Measurements from ENCODE around the gene EGF. TPM values are rescaled to one million over a fixed set of nuclear protein-coding genes. Genes with fewer than 3 reads are reported as not detected.

The EGF gene
- total RNA-seq, 1 donor from 2014 or later: not detected

DNA sequence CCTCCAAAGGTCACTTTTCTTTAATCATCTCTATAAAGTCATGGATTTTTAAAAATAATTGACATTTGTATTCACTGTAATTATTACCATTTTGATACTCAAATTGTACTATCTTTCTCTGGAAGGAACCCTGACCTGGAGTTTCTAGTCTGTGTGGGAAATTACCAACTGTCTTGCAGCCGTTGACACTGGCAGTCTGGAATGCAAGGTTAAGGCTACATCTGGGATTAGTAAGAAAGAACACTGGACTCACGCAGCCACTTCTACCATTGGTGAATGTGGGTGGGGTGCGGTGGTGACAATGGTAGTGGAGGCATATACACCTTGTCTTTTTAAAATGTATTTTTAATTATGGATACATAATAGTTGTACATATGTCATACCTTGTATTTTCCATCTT, 40.9 kb downstream of the EGF start:
- Mint-ChIP-seq H3K4me3 (ENCODE audit: unreplicated experiment) (no peak overlapping the region), H3K9me3 (ENCODE audit: unreplicated experiment) (peaks cover 2% of the 10 kb centered on the region), H3K27me3 (ENCODE audit: unreplicated experiment) (no peaks in the 10 kb centered on the region), H3K4me1 (ENCODE audit: low read depth, unreplicated experiment) (no peaks in the 10 kb centered on the region), H3K27ac (ENCODE audit: unreplicated experiment) (no peak overlapping the region), H3K36me3 (ENCODE audit: unreplicated experiment) (no peaks in the 10 kb centered on the region)
- TF ChIP-seq, protein P1, sequence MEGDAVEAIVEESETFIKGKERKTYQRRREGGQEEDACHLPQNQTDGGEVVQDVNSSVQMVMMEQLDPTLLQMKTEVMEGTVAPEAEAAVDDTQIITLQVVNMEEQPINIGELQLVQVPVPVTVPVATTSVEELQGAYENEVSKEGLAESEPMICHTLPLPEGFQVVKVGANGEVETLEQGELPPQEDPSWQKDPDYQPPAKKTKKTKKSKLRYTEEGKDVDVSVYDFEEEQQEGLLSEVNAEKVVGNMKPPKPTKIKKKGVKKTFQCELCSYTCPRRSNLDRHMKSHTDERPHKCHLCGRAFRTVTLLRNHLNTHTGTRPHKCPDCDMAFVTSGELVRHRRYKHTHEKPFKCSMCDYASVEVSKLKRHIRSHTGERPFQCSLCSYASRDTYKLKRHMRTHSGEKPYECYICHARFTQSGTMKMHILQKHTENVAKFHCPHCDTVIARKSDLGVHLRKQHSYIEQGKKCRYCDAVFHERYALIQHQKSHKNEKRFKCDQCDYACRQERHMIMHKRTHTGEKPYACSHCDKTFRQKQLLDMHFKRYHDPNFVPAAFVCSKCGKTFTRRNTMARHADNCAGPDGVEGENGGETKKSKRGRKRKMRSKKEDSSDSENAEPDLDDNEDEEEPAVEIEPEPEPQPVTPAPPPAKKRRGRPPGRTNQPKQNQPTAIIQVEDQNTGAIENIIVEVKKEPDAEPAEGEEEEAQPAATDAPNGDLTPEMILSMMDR (IDR thresholded peaks at IDR 0.05; ENCODE audit: partially characterized antibody, unreplicated experiment): no peak
- no peak for DNase-seq

DNA sequence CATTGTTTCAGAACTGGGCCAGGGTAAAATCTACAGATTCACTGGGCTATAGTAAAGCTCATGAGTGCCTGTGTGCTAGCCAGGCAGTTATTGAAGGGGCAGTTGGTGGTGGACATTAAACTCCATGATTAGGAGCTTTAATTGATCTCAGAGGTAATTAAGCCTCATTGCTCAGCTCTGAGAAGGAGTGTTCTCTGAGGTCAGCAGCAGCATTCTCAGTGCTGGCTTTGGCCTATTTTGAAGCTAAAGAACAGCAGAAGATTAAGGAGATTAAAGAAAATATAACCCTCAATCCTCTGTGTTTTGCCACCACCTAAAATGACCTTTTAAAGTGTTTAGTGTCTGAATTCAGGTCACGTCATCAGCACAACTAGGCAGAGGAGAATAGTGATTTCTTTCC, 42.5 kb downstream of the EGF start:
- H3K27ac Mint-ChIP-seq (ENCODE audit: unreplicated experiment): no peak overlapping the region
- no peak for DNase-seq
- no peaks in the 10 kb centered on the region for H3K27me3 Mint-ChIP-seq (ENCODE audit: unreplicated experiment)
- no peaks in the 10 kb centered on the region for H3K4me1 Mint-ChIP-seq (ENCODE audit: low read depth, unreplicated experiment)
- peaks cover 3% of the 10 kb centered on the region for H3K9me3 Mint-ChIP-seq (ENCODE audit: unreplicated experiment)
- no peaks in the 10 kb centered on the region for H3K36me3 Mint-ChIP-seq (ENCODE audit: unreplicated experiment)
- TF ChIP-seq, protein P1 (IDR thresholded peaks at IDR 0.05; ENCODE audit: partially characterized antibody, unreplicated experiment): no peak
- no peak overlapping the region for H3K4me3 Mint-ChIP-seq (ENCODE audit: unreplicated experiment)

DNA sequence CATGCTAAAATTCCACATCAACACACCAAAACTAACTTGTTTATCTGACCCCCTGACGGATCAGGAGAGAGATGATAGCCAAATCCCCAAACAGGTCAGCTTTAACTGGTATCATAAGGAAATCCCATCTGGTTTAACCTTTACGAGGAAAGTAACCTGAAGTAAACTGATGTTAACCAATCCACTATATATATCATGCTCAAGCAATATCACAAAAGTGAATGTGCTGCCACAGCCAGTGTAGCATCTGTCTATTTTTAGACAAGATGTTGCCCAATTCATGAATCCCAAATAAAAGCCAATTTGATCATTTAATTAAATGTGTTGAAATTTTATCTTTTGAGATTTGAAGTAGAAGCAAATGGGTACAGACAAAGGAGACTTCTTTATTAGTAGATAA, 44.5 kb downstream of the EGF start:
- no peak overlapping the region for H3K27ac Mint-ChIP-seq (ENCODE audit: unreplicated experiment)
- no peaks in the 10 kb centered on the region for H3K27me3 Mint-ChIP-seq (ENCODE audit: unreplicated experiment)
- DNase-seq: no peak
- TF ChIP-seq, protein P1 (IDR thresholded peaks at IDR 0.05; ENCODE audit: partially characterized antibody, unreplicated experiment): no peak
- H3K4me3 Mint-ChIP-seq (ENCODE audit: unreplicated experiment): no peak overlapping the region
- no peaks in the 10 kb centered on the region for H3K4me1 Mint-ChIP-seq (ENCODE audit: low read depth, unreplicated experiment)
- peaks cover 2% of the 10 kb centered on the region for H3K9me3 Mint-ChIP-seq (ENCODE audit: unreplicated experiment)
- no peaks in the 10 kb centered on the region for H3K36me3 Mint-ChIP-seq (ENCODE audit: unreplicated experiment)

DNA sequence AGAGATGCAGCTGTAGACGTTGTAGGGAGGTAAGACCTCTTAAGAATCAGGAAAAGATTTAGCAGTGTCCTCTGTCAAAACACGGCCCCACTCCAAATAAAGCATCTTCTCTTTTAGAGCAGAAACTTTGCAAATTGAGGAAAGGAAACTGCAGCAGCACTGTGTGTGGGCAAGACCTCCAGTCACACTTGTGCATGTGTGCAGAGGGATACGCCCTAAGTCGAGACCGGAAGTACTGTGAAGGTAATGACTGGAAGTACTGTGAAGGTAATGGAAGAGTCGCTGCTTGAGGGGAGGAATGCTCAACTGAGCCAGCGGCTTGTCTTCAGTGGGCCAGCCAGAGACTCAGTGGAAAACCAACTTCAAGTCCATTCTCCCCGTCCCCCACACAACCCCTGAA, 46.5 kb downstream of the EGF start:
- H3K27ac Mint-ChIP-seq (ENCODE audit: unreplicated experiment): no peak overlapping the region
- no peaks in the 10 kb centered on the region for H3K4me1 Mint-ChIP-seq (ENCODE audit: low read depth, unreplicated experiment)
- TF ChIP-seq, protein P1 (IDR thresholded peaks at IDR 0.05; ENCODE audit: partially characterized antibody, unreplicated experiment): no peak
- no peaks in the 10 kb centered on the region for H3K36me3 Mint-ChIP-seq (ENCODE audit: unreplicated experiment)
- DNase-seq: no peak
- peaks cover 2% of the 10 kb centered on the region for H3K9me3 Mint-ChIP-seq (ENCODE audit: unreplicated experiment)
- no peak overlapping the region for H3K4me3 Mint-ChIP-seq (ENCODE audit: unreplicated experiment)
- no peaks in the 10 kb centered on the region for H3K27me3 Mint-ChIP-seq (ENCODE audit: unreplicated experiment)

DNA sequence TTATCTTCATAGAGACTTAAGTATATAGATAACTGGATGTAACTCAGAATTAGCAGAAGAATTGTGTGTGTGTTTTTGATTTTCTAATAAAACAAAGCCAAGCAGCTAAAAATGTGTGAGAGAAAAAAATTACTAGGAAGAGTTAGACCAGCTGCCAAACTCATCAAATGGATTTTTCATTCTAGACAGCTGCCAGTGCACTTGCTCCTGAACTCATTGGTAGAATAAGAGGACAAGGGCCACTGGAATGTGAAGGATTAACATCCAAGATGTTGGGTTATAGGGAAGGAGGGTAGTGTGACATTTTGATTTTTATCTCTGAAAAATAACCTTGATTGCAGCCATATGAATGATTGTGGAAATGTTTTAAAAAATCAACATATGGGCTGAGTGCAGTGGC, 49.7 kb downstream of the EGF start:
- Mint-ChIP-seq H3K27me3 (ENCODE audit: unreplicated experiment) (no peaks in the 10 kb centered on the region), H3K9me3 (ENCODE audit: unreplicated experiment) (peaks cover 2% of the 10 kb centered on the region), H3K4me3 (ENCODE audit: unreplicated experiment) (no peak overlapping the region)

More for the DNA sequence above, 49.7 kb downstream of the EGF start:
- Mint-ChIP-seq H3K4me1 (ENCODE audit: low read depth, unreplicated experiment) (peaks cover 14% of the 10 kb centered on the region), H3K27ac (ENCODE audit: unreplicated experiment) (no peak overlapping the region), H3K36me3 (ENCODE audit: unreplicated experiment) (no peaks in the 10 kb centered on the region)
- DNase-seq: no peak
- TF ChIP-seq, protein P1 (IDR thresholded peaks at IDR 0.05; ENCODE audit: partially characterized antibody, unreplicated experiment): no peak

Data from glutamatergic neuron (in vitro differentiated cells).